HG03066 (cell line): Measurements from ENCODE around the gene ZCCHC8.
"Not testable (repeated sequence)": the region's sequence is repeated elsewhere in the genome, so short reads cannot be mapped to it uniquely, and the experiment has no call there.

ENCODE experiments used
- ATAC-seq: cut with Tn5 transposase; IDR thresholded peaks from one replicate; pipeline ENCODE4 v1.9.1; 2021; ENCODE audit warnings: low read depth; ENCODE audit not compliant: unreplicated experiment

ZCCHC8 gene

DNA sequence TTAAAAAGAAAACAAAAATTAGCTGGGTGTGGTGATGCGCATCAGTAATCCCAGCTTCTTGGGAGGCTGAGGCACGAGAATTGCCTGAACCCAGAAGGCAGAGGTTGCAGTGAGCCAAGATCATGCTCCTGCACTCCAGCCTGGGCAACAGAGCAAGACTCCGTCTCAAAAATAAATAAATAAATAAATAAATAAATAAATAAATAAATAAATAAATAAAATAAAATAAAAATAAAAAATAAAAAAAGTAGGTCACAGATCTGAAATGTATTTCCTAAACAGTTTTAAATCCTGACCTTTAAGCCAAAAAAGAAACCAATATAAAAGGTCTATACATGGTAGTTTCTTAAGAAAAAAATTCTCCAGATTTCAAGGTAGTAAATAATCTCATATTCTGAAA is 12.3 kb upstream of the ZCCHC8 start:
- not testable (repeated sequence) for ATAC-seq

DNA sequence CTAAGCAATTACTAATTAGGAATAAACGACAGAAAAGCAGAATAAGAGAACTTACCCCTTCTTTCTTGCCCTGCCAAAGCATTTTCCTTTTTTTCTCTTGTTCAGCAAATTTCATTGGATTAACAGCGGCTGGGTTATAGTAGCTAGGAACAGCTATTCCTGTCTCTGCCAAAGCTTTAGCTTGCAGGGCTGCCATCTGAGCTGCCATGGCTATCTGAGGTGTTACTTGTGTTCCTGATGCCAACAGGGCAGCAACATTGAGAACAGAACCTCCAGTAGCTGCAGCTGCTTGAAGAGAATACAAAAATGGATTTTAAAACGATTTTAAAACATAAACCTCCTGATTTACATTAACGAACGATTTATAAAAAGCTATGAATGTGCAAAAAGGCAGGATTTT is 7.4 kb upstream of the ZCCHC8 start:
- no peak for ATAC-seq

DNA sequence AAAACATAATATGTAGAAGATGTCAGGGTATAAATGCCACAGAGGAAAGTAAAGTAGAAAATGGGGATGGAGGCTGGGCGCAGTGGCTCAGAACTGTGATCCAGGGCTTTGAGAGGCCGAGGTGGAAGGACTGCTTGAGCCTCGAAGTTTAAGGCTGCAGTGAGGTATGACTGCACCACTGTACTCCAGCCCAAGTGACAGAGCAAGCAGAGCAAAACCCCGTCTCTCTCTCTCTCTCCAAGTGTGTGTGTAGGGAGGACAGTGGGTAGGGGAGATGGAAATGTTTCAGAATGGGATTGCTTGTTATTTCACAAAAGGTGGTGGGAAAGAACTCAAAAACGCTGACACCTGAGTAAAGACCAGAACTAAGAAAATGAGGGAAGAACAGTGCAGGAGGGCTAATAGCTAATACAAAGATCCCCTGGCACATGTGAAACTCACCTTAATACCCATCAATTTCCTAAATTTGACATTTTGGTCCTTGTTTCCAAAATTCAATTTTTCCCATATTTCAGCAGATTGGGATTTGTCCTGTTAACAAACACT is 5.7 kb upstream of the ZCCHC8 start:
- ATAC-seq, result no peak

DNA sequence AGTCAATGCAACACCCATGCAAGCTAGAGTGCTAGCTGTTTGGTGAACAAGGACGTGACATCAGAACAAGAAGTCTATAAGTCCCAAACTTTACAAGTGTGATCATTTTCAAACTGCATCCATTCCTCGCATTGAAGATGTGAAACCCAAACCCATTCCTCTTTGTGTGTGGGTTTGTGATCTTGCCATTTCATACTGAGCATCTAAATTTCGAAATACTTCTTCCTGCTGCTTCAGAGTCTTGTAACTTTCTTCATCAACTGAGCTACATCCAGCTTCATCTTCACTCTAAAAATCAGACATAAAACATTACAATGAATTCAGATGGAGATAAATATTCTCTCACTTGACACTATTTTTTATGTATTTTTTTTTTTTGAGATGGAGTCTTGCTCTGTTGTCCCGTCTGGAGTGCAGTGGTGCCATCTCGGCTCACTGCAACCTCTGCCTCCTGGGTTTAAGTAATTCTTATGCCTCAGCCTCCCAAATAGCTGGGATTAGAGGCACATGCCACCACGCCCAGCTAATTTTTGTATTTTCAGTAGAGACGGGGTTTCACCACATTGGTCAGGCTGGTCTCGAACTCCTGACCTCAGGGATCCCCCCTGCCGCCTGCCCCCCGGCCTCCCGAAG is 4.8 kb upstream of the ZCCHC8 start:
- no peak for ATAC-seq

DNA sequence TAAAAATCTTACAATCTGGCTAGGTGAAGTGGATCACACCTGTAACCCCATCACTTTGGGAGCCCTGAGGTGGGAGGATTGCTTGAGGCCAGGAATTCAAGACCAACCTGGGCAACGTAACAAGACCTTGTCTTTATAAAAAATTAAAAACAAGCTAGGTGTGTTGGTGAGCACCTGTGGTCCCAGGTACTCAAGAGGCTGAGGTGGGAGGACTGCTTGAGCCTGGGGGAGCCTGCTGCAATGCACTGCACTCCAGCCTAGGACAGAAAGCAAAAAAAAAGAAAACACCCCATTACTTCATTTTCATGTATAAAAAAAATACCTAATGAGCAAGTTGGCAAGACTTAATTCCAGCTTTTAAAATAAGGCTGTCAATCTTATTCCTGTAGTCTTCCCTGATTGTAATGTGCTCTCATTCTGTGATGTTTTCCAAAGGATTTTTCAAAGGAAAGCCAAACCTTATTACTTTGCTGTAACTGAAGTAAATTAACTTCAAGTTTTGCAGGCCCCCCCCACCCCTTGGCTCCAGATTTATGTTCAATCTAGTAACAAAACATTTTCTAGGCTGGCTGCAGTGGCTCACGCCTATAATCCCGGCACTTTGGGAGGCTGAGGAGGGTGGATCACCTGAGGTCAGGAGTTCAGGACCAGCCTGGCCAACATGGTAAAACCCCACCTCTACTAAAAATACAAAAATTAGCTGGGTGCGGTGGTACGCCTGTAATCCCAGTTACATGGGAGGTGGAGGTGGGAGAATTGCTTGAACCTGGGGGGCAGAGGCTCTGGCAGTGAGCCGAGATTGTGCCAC is 3.3 kb upstream of the ZCCHC8 start:
- no peak for ATAC-seq

DNA sequence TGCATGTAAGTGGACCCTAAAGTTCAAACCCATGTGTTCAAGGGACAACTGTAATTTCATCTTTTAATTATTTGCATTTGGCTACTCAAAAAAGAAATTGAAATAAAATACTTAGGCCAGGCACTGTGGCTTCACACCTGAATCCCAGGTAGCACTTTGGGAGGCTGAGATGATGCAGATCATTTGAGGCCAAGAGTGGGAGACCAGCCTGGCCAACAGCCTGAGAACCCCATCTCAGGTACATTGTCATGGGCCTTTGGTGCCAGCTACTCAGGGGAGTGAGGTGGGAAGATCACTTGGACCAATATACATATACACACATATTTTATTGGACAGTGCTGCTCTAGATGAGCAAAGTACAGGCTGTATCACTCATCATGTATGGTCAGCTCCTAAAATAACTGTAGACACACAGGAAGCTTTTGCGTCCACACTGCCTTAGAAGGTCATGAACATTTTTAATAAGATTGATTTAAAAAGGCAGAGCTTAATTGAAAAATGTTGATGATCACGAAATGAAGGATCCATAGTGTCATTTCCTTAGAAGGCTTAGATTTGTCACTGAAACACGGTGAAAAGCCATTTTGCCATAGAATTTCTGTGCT is 2.5 kb upstream of the ZCCHC8 start:
- ATAC-seq, result no peak

DNA sequence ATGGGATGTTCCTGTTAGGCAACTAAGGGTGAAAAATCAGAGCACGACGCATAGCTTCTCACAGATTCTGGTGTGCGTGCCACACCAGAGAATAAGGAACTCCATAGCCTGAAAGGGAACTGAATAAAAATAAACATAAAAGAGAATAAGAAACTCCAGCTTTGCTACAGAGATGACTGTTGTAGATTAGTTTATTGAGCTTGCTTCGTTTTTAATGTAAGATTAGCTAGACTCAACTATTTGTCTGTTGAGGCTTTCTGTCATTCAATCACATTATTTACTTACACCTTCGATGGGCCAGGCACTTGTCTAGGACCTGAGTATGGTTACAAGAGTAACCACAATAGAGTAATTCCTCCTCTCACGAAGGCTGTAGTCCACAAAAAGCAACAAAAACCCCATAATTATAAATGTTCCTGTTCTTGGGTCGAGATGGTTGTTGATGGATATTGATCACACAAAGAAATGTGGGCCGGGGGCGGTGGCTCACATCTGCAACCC is 807 bp upstream of the ZCCHC8 start:
- ATAC-seq, result no peak

DNA sequence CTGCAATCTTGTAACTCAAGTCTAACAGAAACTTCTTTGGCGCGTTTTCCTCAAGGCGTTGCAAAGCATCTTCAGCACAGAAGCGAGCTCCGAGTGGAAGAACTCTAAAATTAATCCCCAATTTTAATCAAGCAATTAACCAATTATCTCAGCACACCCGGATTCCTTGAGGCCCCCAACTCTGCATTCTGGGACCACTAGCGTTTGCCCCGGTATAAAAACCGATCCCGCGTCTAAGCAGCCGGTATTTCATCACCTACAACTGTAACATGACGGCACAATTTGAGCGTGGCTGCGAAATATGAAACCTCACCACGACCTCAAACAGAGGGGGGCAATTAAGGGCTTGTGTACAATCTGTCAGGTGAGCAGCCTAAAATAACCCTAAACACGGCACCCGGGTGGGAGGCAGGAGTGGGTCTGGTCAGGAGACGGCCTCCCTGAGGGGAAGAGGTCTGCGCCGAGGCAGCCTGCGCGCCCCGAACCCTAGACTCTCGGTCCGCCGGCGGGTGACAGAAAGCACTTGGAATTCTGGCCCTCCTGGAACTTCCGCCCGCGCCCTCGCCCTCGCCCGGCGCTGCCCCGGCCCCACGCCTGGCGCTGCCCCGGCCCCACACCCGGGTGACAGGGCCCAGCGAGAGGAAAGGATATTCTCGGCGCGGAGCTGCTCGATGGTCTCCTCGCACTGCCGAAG is 594 bp downstream of the ZCCHC8 start:
- peak; percentile 9 for ATAC-seq

DNA sequence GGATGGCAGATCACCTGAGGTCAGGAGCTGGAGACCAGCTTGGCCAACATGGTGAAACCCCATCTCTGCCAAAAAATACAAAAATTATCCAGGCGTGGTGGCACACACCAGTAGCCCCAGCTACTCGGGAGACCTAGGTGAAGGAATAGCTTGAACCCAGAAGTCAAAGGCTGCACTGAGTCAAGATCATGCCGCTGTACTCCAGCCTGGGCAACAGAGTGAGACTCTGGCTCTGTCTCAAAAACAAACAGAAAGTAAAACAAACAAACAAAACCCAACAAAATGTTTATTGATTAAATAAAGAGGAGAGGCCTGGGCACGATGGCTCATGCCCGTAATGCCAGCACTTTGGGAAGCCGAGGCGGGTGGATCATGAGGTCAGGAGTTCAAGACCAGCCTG is 5.5 kb downstream of the ZCCHC8 start:
- no peak for ATAC-seq

DNA sequence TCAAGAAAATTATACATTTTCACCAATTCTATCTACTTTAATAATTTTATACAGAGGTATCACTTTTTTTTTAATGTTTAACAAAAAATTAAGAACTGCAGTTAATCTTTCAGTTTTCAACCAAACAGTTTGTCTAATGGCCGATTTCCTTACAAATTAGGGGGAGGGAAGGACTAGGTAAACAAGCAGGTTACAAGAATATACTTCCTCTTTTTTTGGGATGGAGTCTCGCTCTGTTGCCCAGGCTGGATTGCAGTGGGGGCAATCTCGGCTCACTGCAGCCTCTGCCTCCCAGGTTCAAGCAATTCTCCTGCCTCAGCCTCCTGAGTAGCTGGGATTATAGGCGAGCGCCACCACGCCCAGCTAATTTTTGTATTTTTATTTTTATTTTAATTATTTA is 7.5 kb downstream of the ZCCHC8 start:
- ATAC-seq, result not testable (repeated sequence)

DNA sequence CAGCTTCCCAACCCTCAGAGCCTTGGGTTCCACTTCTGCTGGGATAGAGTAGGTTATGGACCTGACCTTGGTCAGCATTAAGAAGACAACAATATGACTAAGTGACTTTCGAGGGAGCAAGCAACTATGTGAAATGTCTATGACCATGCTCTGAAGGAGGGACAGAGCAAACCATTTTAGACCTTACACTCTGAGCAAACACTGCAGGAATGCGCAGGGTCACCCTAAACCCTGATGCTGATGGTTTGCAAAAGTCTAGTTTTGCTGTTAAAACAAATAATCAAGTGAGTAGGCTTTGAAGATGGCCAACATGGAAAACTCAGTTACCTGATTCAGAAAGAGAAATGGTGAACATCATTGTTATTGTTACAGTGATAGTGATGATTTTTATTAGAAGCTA is 8.7 kb downstream of the ZCCHC8 start:
- no peak for ATAC-seq

DNA sequence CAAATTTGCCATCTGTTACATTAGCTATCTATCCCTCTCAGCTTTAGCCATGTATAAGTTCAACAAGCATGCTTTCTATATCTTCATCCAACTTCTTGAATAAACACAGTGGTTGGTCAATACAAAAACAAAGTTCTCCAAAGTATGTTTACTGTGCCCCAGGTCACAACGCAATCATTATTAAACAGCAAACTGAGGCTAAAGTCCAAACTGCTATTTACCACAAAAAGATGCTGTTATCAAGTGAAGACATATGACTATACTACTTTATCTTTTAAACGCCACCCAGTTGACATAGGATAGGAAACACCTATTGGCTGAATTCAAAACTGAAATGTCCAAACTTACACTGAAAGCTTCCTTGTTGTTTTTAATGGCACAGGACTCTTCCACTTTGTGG is 11.7 kb downstream of the ZCCHC8 start:
- ATAC-seq, result no peak

DNA sequence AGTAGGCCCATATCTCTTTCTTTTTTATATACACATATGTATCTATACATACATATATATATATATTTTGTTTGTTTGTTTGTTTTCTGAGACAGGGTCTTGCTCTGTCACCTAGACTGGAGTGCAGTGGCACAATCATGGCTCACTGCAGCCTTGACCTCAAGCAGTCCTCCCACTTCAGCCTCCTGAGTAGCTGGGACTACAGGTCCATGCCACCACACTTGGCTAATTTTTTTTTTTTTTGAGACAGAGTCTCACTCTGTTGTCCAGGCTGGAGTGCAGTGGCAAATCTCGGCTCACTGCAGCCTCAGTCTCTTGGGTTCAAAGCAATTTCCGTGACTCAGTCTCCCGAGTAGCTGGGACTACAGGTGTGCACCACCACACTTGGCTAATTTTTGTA is 12.9 kb downstream of the ZCCHC8 start:
- ATAC-seq, result not testable (repeated sequence)

DNA sequence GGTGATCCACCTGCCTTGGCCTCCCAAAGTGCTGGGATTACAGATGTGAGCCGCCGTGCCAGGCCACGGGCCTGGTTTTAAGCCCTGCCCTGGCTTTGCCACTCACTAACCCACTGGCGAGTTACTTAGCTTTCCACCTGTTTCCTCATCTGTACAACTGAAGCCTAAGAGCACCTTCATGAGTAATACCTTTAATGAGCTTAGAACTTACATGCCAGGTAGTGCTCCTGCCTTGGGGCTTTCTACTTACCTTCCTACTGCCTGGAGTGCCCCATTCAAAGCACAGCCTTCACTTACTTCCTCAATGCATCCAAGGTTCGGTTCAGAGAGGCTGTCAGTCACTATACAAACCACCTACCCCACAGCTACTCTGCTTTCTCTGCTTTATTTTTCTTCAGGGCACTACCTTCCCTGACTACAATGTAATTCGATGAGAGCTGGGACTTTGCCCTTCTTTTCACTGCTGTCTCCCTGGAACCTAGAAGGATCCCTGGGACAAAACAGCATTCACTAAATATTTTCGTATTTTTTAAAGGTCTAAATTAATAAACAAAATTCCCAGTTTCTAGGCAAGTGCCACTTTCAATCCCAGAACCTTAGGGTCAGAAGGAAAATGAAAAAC is 13.8 kb downstream of the ZCCHC8 start:
- ATAC-seq, result no peak

DNA sequence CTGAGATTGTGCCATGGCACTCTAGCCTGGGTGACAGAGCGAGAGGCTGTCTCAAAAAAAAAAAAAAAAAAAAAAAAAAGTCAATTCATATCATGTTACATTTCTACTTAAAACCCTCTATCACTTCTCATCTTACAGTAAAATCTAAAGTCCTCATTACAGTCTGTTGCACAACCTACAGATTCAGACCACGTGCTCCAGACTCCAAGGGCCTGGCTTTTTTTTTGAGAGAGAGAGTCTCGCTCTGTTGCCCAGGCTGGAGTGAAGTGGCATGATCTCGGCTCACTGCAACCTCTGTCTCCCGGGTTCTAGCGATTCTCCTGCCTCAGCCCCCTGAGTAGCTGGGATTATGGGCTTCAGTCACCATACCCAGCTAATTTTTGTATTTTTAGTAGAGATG is 14.4 kb downstream of the ZCCHC8 start:
- ATAC-seq, result not testable (repeated sequence)

DNA sequence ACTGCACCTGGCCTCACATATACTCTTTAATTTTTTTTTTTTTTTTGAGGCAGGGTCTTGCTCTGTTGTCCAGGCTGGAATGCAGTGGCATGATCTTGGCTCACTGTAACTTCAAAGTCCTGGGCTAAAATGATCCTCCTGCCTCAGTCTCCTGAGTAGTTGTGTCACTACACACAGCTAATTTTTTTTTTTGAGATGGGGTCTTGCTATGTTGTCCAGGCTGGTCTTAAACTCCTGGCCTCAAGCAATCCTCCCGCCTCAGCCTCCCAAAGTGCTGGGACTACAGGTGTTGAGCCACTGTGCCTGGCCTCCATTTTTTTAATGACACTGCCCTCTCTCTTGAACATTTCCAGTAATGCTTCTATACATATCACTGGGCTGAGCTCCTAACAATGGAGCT is 16.3 kb downstream of the ZCCHC8 start:
- not testable (repeated sequence) for ATAC-seq

DNA sequence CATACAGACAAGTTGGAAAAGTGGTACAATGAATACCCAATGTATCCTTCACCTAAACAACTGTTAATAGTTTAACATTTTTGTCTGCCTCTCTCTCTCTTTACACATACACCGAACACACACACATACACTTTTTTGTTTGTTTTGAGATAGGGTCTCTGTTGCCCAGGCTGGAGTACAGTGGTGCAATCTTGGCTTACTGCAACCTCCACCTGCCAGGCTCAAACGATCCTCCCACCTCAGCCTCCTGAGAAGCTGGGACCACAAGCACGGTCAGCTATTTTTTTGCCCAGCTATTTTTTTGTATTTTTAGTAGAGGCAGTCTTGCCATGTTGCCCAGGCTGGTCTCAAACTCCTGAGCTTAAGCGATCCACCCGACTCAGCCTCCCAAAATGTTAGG is 16.8 kb downstream of the ZCCHC8 start:
- no peak for ATAC-seq

DNA sequence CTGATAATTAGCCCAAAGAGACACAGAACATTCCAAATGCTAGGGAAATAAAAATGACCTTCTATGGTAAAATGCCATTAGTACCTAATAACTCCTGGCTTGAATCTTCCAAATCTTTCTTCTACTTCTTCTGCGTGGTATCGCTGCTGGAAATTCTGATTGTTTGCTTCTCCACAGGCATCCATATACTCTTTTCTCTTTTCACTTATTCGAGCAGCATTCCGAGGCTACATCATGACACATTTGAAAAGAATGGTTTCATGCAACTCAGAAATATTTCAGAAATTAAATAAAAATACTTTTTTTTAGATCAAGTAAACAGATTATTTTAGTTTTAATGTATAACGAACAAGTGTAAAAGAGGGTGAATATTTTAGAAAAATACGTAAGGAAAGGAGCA is 18.9 kb downstream of the ZCCHC8 start:
- ATAC-seq, result no peak

DNA sequence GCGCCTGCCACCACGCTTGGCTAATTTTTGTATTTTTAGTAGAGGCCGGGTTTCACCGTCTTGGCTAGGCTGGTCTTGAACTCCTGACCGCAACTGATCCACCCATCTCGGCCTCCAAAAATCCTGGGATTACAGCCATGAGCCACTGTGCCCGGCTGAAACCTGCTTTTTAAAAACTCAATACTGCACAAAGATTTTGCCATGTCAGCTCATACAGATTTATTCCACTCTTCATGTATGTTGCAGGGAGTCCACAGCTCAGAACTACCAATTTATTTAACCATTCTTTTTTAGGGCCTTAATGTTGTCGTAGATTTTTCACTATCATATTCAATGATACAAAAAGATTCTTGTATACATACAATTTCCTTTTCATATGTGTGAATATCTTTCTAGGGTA is 20.0 kb downstream of the ZCCHC8 start:
- no peak for ATAC-seq

DNA sequence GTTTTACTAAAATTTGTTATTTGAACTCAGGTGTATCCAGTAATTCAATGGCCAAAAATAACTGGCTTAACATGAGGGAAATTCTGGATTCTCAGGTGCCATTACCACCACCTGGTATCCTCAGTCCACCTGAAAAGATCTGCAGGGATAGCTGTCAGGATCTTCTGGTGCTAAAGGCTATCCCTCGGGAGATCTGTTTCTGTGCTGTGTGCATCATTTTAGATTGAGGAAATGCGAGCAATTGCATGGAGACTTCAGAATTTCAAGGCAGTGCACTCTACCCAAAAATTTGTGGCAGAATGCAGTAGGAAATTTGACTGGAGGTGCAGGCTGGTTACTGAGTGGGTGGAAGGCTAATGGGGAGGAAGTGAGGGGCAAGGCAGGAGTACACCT is 26.4 kb downstream of the ZCCHC8 start:
- ATAC-seq, result no peak
